Pancreas (tissue), 10 donors: ENCODE measurements around the gene ROBO4. TPM values are rescaled to one million over a fixed set of nuclear protein-coding genes. Genes with fewer than 3 reads are reported as not detected.

Source experiments
- ATAC-seq, 4 donors: fragments of 200-7000 bp; cut with Tn5 transposase; one replicate each; pipeline versions ENCODE4 v1.8.0 to v1.9.1; 2020; ENCODE audit warnings: mild to moderate bottlenecking in 4 of 4, moderate library complexity in 4 of 4
- DNase-seq, 6 donors: peaks; one replicate each; pipeline ENCODE4 v3.0.0-alpha.2; 2020
- FAIRE-seq: peaks from 2 replicates; lab custom pipeline; 2012; peaks lifted over from hg19 to GRCh38; lab: Jason Lieb, UNC
- H3K27ac ChIP-seq, 4 donors: fragments of 200-600 bp; sonication (generic); 1 replicate in 3 of 4; 2 replicates in 1 of 4; pipeline versions ENCODE4 v1.5.0 to v1.8.0; 2020
- H3K27me3 ChIP-seq, 4 donors: fragments of 200-600 bp; one replicate each; pipeline ENCODE4 v1.8.0; 2021
- H3K36me3 ChIP-seq, 3 donors: fragments of 200-600 bp; sonication (generic) in 1 of 3; one replicate each; pipeline versions ENCODE4 v1.5.0 to v1.8.0; 2020 to 2021
- H3K4me1 ChIP-seq, 3 donors: fragments of 200-600 bp; one replicate each; pipeline ENCODE4 v1.8.0; 2021
- H3K4me3 ChIP-seq, 4 donors: fragments of 200-600 bp; sonication (generic) in 2 of 4; one replicate each; pipeline versions ENCODE4 v1.5.0 to v1.8.0; 2020 to 2021
- H3K9me3 ChIP-seq, 4 donors: fragments of 200-600 bp; one replicate each; pipeline ENCODE4 v1.8.0; 2021
- CTCF ChIP-seq, 4 donors: fragments of 200-600 bp; sonication (generic) in 3 of 4; IDR thresholded peaks; one replicate each; pipeline versions ENCODE4 v1.5.0 to v1.8.0; 2021; ENCODE audit warnings: antibody characterized with exemption in 4 of 4
- WGBS, 2 donors: extraction: QIAGEN DNeasy Blood & Tissue Kit; methylation state at CpG; one replicate each; pipeline ENCODE4 v1.1.7; 2013; 5-methylcytosine and 5-hydroxymethylcytosine counted together
- intact Hi-C, 3 donors: fragments of 100-400 bp; cut with DNase I; formaldehyde crosslinking; loops; one replicate each; pipeline versions ENCODE4 v1.11.1 to v1.14.2; 2022
- polyA plus RNA-seq, 2 donors: library from polyadenylated mRNA; stranded (reverse); fragments of 200-250 nt; gene quantifications; one replicate each; pipeline ENCODE4 v1.2.3, GENCODE V29; 2013
- total RNA-seq, 6 donors: library from RNA; stranded (reverse); fragmentation: NEBNext Ultra II Directional in 4 of 6; extraction: Animal tissue kit (Norgen Biotek cat#: 25700) in 4 of 6; gene quantifications; one replicate each; pipeline versions ENCODE4 v1.2.1 to v1.2.4, GENCODE V29; 2021 to 2023
- donor health status: healthy with polysubstance abuse.
- donor health status: DM: no; HTN: no; CAD: no; lungs with moderate emphysema.
- donor health status: DM: no; HTN: no; CAD: no.
- donor health status: control.
- donor health status: control.
- donor health status: Bipolar disorder and iron deficiency.
- donor health status: DM: yes; HTN: yes; CAD: no.
- donor health status: DM: no; HTN: no; CAD: no.
- donor health status: DM: no; HTN: no; CAD: no.
- donor health status: DM: yes; HTN: yes; CAD: no.

The ROBO4 gene
- total and polyA plus RNA-seq, 8 donors = 2.3 to 9.8 (median 3.8) TPM

- H3K9me3 ChIP-seq = no peaks in the 10 kb centered on the region
- H3K4me3 ChIP-seq = no peak overlapping the region
- no peak for TF ChIP-seq CTCF (IDR thresholded peaks at IDR 0.05)
- no peaks in the 10 kb centered on the region for H3K4me1 ChIP-seq
- no peak overlapping the region for H3K27ac ChIP-seq
- H3K36me3 ChIP-seq = no peaks in the 10 kb centered on the region
- H3K27me3 ChIP-seq = no peaks in the 10 kb centered on the region
- no peak for DNase-seq
- 72 to 78% methylated on average over 3 of the region's 3 CpGs for WGBS, 2 donors
- ATAC-seq = no peak
- intact Hi-C loops = no loop called here
- FAIRE-seq = no peak
These were observed 18.1 kb upstream of the ROBO4 start for GRCh38 chr11:124915541-124916369.

DNA sequence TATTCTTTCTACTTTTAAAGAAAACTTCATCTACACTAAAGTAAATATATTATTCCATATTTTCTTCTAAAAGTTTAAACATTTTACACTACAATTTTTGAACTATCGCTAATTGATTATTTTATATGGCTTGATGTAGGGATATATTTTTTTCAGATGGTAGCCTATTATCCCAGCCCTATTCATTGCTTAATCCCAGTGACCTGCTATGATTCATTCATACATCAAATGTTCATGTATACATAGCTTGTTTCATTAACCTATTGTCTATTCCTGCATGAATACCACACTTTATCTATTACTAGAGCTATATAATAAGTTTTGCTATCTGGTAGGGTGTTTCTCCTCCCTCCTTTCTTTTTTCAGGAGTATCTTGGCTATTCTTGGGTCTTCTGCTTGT is 5.0 kb upstream of the ROBO4 start:
- no peak overlapping the region for H3K27ac ChIP-seq
- intact Hi-C loops = no loop called here
- no peaks in the 10 kb centered on the region for H3K27me3 ChIP-seq
- H3K9me3 ChIP-seq = no peaks in the 10 kb centered on the region
- TF ChIP-seq CTCF (IDR thresholded peaks at IDR 0.05) = no peak
- H3K36me3 ChIP-seq = no peaks in the 10 kb centered on the region
- 92 to 100% methylated on average over 1 of the region's 1 CpG for WGBS, 2 donors
- FAIRE-seq (no peak), ATAC-seq (no peak), DNase-seq (no peak)
- no peak overlapping the region for H3K4me3 ChIP-seq
- no peaks in the 10 kb centered on the region for H3K4me1 ChIP-seq

GRCh38 chr11:124900464-124900863 is 2.8 kb upstream of the ROBO4 start:
- no peak for FAIRE-seq

DNA sequence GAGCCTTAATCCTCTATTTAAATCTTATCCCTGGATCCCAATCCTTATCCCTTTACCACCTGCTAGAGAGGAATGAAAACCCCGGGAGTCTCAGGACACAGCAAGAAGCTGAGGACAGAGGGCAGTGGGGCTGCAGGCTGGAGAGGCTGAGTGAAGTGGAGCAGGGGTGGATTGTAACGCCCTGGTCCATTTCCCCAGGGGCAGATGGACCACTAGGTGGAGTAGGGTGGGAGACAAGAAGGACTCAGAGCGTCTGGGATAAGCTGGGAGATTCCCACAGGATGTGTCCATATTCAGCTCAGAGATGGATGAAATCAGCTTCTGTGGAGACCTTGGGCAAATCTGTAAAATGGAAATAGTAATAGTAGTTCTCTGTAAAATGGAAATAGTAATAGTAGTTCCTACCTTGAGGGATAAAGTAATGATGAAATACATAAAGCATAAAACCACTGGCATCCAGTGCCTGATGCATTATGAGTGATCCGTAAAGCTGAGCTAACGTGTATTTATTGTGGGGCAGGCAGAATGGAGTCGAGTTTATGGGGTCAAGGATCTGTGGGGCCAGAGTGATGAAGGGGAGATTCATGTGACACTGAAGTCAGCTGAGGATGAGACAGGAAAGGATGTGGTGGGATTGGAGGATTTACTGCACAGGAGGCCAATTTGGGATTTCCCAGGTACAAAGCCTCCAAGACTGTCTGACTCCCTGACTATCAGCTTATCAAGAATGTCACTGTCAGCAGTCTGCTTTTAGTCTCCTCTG is 1.9 kb upstream of the ROBO4 start:
- DNase-seq (no peak), FAIRE-seq (no peak), ATAC-seq (no peak)
- Histone ChIP-seq H3K27me3 (no peaks in the 10 kb centered on the region), H3K9me3 (no peaks in the 10 kb centered on the region), H3K27ac (no peak overlapping the region), H3K4me3 (no peak overlapping the region), H3K36me3 (no peaks in the 10 kb centered on the region), H3K4me1 (no peaks in the 10 kb centered on the region)
- 44 to 45% methylated on average over 6 of the region's 6 CpGs for WGBS, 2 donors
- TF ChIP-seq CTCF (IDR thresholded peaks at IDR 0.05) = no peak
- intact Hi-C loops = no loop called here

More at GRCh38 chr11:124900464-124900863, 2.8 kb upstream of the ROBO4 start:
- H3K9me3 ChIP-seq = no peaks in the 10 kb centered on the region
- no peak for TF ChIP-seq CTCF (IDR thresholded peaks at IDR 0.05)
- no peaks in the 10 kb centered on the region for H3K4me1 ChIP-seq
- H3K36me3 ChIP-seq = no peaks in the 10 kb centered on the region
- intact Hi-C loops = no loop called here
- peak in 2 of 4 donors; percentile 21 to 36 for ATAC-seq
- no peak overlapping the region for H3K27ac ChIP-seq
- WGBS, 2 donors = 60 to 62% methylated on average over 5 of the region's 5 CpGs
- H3K4me3 ChIP-seq = no peak overlapping the region
- no peak for DNase-seq
- H3K27me3 ChIP-seq = no peaks in the 10 kb centered on the region
